ENCODE measurements around the gene ZMIZ1. TPM values are rescaled to one million over a fixed set of nuclear protein-coding genes. Genes with fewer than 3 reads are reported as not detected.
A peak's percentile ranks its signal among the peaks of the same experiment; 100 is the strongest.

ZMIZ1 gene
- total RNA-seq, 4 donors from 2014 or later, result 71.9 to 104 (median 79.5) TPM

- Histone ChIP-seq H3K36me3 (peaks cover 9% of the 10 kb centered on the region), H3K27me3 (no peaks in the 10 kb centered on the region), H3K27ac (peak overlapping the region; percentile 76), H3K4me1 (peaks cover 79% of the 10 kb centered on the region), H3K4me3 (no peak overlapping the region), H3K9me3 (no peaks in the 10 kb centered on the region)
- DNase-seq (ENCODE audit: low spot score in 2 of 2), result no peak
- 85% methylated on average over 12 of the region's 12 CpGs for WGBS
- TF ChIP-seq EP300 (IDR thresholded peaks at IDR 0.05) (no peak), POLR2A (IDR thresholded peaks at IDR 0.05) (no peak)
Measured at GRCh38 chr10:79111846-79112614, 43.3 kb downstream of the ZMIZ1 start.

DNA sequence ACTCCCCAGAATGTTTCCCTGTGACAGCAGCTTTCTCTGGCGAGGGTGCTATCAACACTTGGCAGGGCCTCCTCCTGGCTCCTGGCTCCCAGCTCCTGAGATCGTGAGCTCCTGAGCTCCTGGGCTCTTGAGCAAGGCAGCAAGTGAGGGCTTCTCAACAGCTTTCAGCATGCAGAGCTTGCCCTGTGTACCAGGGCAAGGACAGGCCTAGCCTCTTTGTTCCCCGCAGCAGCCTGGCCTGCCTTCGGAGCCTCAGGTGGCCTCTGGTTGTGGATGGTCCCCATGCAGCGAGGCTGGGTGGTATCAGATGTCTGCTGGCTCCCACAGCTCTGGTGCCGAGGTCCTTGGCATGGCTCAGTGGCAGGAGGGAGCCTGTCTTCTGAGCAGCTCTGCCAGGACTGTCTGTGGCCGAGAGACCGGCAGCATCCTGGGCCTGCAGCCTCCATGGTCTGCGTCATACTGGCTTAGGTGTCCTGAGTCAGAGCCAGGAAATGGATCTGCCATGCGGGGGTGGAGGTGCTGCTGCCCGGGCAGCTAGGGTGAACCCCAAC, 44.2 kb downstream of the ZMIZ1 start:
- DNase-seq (ENCODE audit: low spot score in 2 of 2), result peak in 1 of 2 donors; percentile 81
- 27% methylated on average over 2 of the region's 11 CpGs for WGBS
- peaks cover 79% of the 10 kb centered on the region for H3K4me1 ChIP-seq
- peaks cover 17% of the 10 kb centered on the region for H3K36me3 ChIP-seq
- no peak overlapping the region for H3K4me3 ChIP-seq
- no peaks in the 10 kb centered on the region for H3K9me3 ChIP-seq
- H3K27ac ChIP-seq, result peak overlapping the region; percentile 76
- no peaks in the 10 kb centered on the region for H3K27me3 ChIP-seq
- TF ChIP-seq POLR2AphosphoS5 (IDR thresholded peaks at IDR 0.05), result no peak
- no peak for TF ChIP-seq POLR2A (IDR thresholded peaks at IDR 0.05)
- no peak for TF ChIP-seq EP300 (IDR thresholded peaks at IDR 0.05)
- TF ChIP-seq, protein P1, sequence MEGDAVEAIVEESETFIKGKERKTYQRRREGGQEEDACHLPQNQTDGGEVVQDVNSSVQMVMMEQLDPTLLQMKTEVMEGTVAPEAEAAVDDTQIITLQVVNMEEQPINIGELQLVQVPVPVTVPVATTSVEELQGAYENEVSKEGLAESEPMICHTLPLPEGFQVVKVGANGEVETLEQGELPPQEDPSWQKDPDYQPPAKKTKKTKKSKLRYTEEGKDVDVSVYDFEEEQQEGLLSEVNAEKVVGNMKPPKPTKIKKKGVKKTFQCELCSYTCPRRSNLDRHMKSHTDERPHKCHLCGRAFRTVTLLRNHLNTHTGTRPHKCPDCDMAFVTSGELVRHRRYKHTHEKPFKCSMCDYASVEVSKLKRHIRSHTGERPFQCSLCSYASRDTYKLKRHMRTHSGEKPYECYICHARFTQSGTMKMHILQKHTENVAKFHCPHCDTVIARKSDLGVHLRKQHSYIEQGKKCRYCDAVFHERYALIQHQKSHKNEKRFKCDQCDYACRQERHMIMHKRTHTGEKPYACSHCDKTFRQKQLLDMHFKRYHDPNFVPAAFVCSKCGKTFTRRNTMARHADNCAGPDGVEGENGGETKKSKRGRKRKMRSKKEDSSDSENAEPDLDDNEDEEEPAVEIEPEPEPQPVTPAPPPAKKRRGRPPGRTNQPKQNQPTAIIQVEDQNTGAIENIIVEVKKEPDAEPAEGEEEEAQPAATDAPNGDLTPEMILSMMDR (IDR thresholded peaks at IDR 0.05), result no peak

DNA sequence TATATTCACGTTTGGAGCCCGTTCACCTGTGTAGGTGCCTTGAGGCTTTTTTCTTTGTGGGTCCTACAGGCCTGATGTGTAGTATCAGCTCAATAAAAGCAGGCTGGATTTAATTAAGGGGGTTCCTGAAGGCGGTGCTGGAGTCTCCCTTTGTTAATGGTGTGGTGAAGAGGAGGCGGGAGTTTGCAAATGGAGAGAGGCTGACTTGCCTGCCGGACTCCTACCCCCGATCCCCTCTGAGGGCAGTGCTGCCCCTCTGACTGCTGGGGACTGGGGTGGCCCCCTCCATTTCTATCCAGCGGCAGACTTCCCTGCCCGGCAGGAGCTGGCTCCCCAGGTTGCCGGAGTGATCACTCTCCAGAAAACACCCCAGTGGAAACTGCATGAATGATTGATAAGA, 45.1 kb downstream of the ZMIZ1 start:
- Histone ChIP-seq H3K27ac (peak overlapping the region; percentile 76), H3K36me3 (peaks cover 22% of the 10 kb centered on the region), H3K4me1 (peaks cover 73% of the 10 kb centered on the region), H3K27me3 (no peaks in the 10 kb centered on the region), H3K9me3 (no peaks in the 10 kb centered on the region), H3K4me3 (no peak overlapping the region)
- DNase-seq (ENCODE audit: low spot score in 2 of 2), result no peak
- WGBS, result 60% methylated on average over 9 of the region's 9 CpGs
- TF ChIP-seq POLR2AphosphoS5 (IDR thresholded peaks at IDR 0.05) (no peak), EP300 (IDR thresholded peaks at IDR 0.05) (no peak), POLR2A (IDR thresholded peaks at IDR 0.05) (no peak)
- TF ChIP-seq, protein P1 (IDR thresholded peaks at IDR 0.05), result no peak

- TF ChIP-seq EP300 (IDR thresholded peaks at IDR 0.05), result no peak
- TF ChIP-seq POLR2AphosphoS5 (IDR thresholded peaks at IDR 0.05), result no peak
- no peak for TF ChIP-seq POLR2A (IDR thresholded peaks at IDR 0.05)
- TF ChIP-seq, protein P1 (IDR thresholded peaks at IDR 0.05), result no peak
- Histone ChIP-seq H3K27ac (peak overlapping the region; percentile 18), H3K27me3 (no peaks in the 10 kb centered on the region), H3K9me3 (no peaks in the 10 kb centered on the region), H3K4me3 (no peak overlapping the region), H3K36me3 (peaks cover 36% of the 10 kb centered on the region), H3K4me1 (peaks cover 67% of the 10 kb centered on the region)
- 96% methylated on average over 4 of the region's 4 CpGs for WGBS
- DNase-seq (ENCODE audit: low spot score in 2 of 2), result no peak
Measured at GRCh38 chr10:79115302-79115701, 46.5 kb downstream of the ZMIZ1 start.

DNA sequence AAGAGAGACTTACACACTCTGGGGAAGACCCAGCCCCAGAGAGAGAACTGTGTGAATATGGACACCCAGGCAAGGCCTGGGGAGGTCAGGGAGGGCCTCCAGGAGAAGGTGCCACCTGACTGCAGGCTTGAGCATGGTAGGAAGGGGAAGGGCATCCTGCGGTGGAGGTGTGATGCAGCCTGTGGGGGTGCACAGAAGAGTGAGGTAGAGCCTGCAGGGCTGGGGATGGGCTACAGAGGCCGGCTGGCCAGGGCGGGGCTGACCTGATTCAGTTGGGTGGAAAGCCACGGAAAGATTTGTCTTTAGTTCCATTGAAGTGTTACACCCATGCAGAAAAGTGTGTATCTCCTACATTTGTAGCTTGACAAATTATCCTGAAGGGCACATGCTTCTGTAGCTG, 47.6 kb downstream of the ZMIZ1 start:
- peaks cover 67% of the 10 kb centered on the region for H3K4me1 ChIP-seq
- 59% methylated on average over 4 of the region's 4 CpGs for WGBS
- H3K36me3 ChIP-seq, result peaks cover 39% of the 10 kb centered on the region
- H3K27ac ChIP-seq, result peak overlapping the region; percentile 42
- H3K27me3 ChIP-seq, result no peaks in the 10 kb centered on the region
- no peak for DNase-seq (ENCODE audit: low spot score in 2 of 2)
- H3K4me3 ChIP-seq, result no peak overlapping the region
- H3K9me3 ChIP-seq, result no peaks in the 10 kb centered on the region
- TF ChIP-seq, protein P1 (IDR thresholded peaks at IDR 0.05), result no peak
- TF ChIP-seq EP300 (IDR thresholded peaks at IDR 0.05) (no peak), POLR2AphosphoS5 (IDR thresholded peaks at IDR 0.05) (no peak), POLR2A (IDR thresholded peaks at IDR 0.05) (no peak)

Measured in suprapubic skin (tissue), 4 donors.